SU-DHL-6 (cell line): ENCODE measurements around the gene HTR4.

Source experiments
- H2AFZ ChIP-seq: fragments of 200-600 bp; sonication (generic); 2 replicates; pipeline ENCODE4 v1.6.1; 2014; ENCODE audit warnings: low read depth, mild to moderate bottlenecking, moderate library complexity, mixed read lengths, antibody characterized with exemption, low read length; ENCODE audit not compliant: severe bottlenecking
- H3F3A ChIP-seq: fragments of 200-600 bp; shearing (Covaris generic); 2 replicates; pipeline ENCODE4 v1.6.0; 2016; ENCODE audit warnings: antibody characterized with exemption, mild to moderate bottlenecking; ENCODE audit not compliant: insufficient read depth
- H3K27ac ChIP-seq: fragments of 200-600 bp; sonication (generic); 2 replicates; pipeline ENCODE4 v1.5.1; 2016; ENCODE audit warnings: low read depth, mild to moderate bottlenecking, low read length, moderate library complexity, mixed read lengths
- H3K27me3 ChIP-seq: fragments of 200-600 bp; sonication (generic), shearing (Covaris generic); 2 replicates; pipeline ENCODE4 v1.6.0; 2014; ENCODE audit warnings: mild to moderate bottlenecking, low read length
- H3K36me3 ChIP-seq: fragments of 200-600 bp; sonication (generic); 2 replicates; pipeline ENCODE4 v1.6.1; 2014; ENCODE audit warnings: mild to moderate bottlenecking, low read length, mixed read lengths
- H3K4me2 ChIP-seq: fragments of 300-600, 200-600 bp; shearing (Covaris generic), sonication (generic); 2 replicates; pipeline ENCODE4 v1.6.0; 2014; ENCODE audit warnings: low read length, low read depth, mild to moderate bottlenecking; ENCODE audit not compliant: poor library complexity, severe bottlenecking
- H3K4me3 ChIP-seq: fragments of 200-600 bp; sonication (generic); 2 replicates; pipeline ENCODE4 v1.5.1; 2014; ENCODE audit warnings: antibody characterized with exemption, low read length, mild to moderate bottlenecking, mixed read lengths; ENCODE audit not compliant: insufficient read depth, poor library complexity, severe bottlenecking
- H3K79me2 ChIP-seq: fragments of 200-600 bp; sonication (generic); 2 replicates; pipeline ENCODE4 v1.6.1; 2014; ENCODE audit warnings: mild to moderate bottlenecking, low read length, moderate library complexity; ENCODE audit not compliant: insufficient read depth
- H3K9ac ChIP-seq: fragments of 200-600 bp; sonication (generic); 2 replicates; pipeline ENCODE4 v1.7.0; 2014; ENCODE audit warnings: mild to moderate bottlenecking, low read length
- H3K9me2 ChIP-seq: fragments of 200-600 bp; sonication (generic); replicated peaks from 2 replicates; pipeline ENCODE4 v1.6.1; 2014; ENCODE audit warnings: low read length; ENCODE audit not compliant: insufficient read depth
- H3K9me3 ChIP-seq: fragments of 200-600 bp; sonication (generic); 2 replicates; pipeline ENCODE4 v1.6.1; 2014; ENCODE audit warnings: low read length, mixed read lengths; ENCODE audit not compliant: insufficient read depth
- H4K20me1 ChIP-seq: fragments of 200-600 bp; sonication (generic); 2 replicates; pipeline ENCODE4 v1.6.1; 2014; ENCODE audit warnings: low read depth, mild to moderate bottlenecking, antibody characterized with exemption, low read length, moderate library complexity, mixed read lengths
- EZH2phosphoT487 ChIP-seq: fragments of 200-600 bp; sonication (generic), shearing (Covaris generic); conservative IDR thresholded peaks from 2 replicates; pipeline ENCODE4 v1.6.1; 2018; ENCODE audit warnings: mild to moderate bottlenecking, antibody characterized with exemption, low read length, moderate library complexity, mixed read lengths
- TF ChIP-seq, protein P1 (sequence below): fragments of 200-600 bp; sonication (generic); IDR thresholded peaks from one replicate; pipeline ENCODE4 v1.5.1; 2017; ENCODE audit warnings: antibody characterized with exemption, mild to moderate bottlenecking, low read length, moderate library complexity; ENCODE audit not compliant: insufficient read depth, poor library complexity, severe bottlenecking

HTR4 gene

DNA sequence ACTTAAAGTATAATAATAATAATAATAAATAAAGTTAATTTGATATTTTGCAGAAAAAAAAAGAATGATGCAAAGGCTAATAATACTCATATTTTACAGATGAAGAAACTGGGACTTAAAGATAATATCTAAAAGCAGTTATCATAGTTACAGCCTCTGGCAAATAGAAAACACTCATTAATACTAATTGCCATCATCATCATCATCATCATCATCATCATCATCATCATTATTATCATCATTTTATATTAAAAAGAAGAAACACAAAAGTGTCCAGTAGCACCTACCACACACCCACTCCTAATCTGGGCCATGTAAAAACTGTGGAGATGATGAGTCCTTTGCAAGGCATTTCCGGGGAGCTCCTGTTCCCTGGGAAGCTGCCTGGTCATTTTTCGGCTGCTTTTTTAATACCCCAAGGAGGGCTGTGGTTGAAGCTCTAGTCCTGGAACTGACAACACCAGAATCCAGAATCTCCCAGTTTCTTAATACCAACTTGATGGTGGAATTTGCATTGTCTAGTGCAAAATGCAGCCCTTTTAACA, 70.8 kb downstream of the HTR4 start:
- H3K4me2 ChIP-seq = no peak overlapping the region
- no peaks in the 10 kb centered on the region for H3F3A ChIP-seq
- TF ChIP-seq, protein P1, sequence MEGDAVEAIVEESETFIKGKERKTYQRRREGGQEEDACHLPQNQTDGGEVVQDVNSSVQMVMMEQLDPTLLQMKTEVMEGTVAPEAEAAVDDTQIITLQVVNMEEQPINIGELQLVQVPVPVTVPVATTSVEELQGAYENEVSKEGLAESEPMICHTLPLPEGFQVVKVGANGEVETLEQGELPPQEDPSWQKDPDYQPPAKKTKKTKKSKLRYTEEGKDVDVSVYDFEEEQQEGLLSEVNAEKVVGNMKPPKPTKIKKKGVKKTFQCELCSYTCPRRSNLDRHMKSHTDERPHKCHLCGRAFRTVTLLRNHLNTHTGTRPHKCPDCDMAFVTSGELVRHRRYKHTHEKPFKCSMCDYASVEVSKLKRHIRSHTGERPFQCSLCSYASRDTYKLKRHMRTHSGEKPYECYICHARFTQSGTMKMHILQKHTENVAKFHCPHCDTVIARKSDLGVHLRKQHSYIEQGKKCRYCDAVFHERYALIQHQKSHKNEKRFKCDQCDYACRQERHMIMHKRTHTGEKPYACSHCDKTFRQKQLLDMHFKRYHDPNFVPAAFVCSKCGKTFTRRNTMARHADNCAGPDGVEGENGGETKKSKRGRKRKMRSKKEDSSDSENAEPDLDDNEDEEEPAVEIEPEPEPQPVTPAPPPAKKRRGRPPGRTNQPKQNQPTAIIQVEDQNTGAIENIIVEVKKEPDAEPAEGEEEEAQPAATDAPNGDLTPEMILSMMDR = no peak
- TF ChIP-seq EZH2phosphoT487 = no peak
- no peaks in the 10 kb centered on the region for H4K20me1 ChIP-seq
- no peak overlapping the region for H3K4me3 ChIP-seq
- no peaks in the 10 kb centered on the region for H3K9me2 ChIP-seq
- H3K27ac ChIP-seq = no peak overlapping the region
- H3K27me3 ChIP-seq = no peaks in the 10 kb centered on the region
- no peaks in the 10 kb centered on the region for H3K36me3 ChIP-seq
- H3K9me3 ChIP-seq = no peaks in the 10 kb centered on the region
- H2AFZ ChIP-seq = no peak overlapping the region
- H3K9ac ChIP-seq = no peak overlapping the region
- H3K79me2 ChIP-seq = no peaks in the 10 kb centered on the region

DNA sequence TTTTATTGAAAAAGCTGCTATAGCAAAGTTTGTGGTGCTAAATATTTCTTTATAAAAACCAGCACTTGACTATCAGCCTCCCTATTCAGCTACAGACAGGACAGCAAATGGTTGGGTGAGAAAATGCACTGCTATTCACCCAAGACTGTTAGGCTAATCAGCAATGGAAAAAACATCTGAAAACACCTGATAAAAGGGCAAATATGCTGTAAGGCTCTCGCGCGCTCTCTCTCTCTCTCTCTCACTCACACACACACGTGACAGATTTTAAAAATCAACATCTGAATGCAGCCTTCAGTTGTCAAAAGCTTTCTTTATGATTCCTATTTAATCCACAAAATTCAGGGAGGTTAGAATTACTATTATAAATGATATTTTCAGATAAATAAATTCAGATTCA, 80.2 kb downstream of the HTR4 start:
- Histone ChIP-seq H3K27ac (no peak overlapping the region), H3F3A (no peaks in the 10 kb centered on the region), H3K36me3 (no peaks in the 10 kb centered on the region), H3K4me2 (no peak overlapping the region), H3K4me3 (no peak overlapping the region), H3K9me3 (no peaks in the 10 kb centered on the region), H4K20me1 (no peaks in the 10 kb centered on the region), H3K9me2 (no peaks in the 10 kb centered on the region), H3K79me2 (no peaks in the 10 kb centered on the region), H2AFZ (no peak overlapping the region), H3K9ac (no peak overlapping the region), H3K27me3 (no peaks in the 10 kb centered on the region)
- TF ChIP-seq, protein P1 = no peak
- TF ChIP-seq EZH2phosphoT487 = no peak

DNA sequence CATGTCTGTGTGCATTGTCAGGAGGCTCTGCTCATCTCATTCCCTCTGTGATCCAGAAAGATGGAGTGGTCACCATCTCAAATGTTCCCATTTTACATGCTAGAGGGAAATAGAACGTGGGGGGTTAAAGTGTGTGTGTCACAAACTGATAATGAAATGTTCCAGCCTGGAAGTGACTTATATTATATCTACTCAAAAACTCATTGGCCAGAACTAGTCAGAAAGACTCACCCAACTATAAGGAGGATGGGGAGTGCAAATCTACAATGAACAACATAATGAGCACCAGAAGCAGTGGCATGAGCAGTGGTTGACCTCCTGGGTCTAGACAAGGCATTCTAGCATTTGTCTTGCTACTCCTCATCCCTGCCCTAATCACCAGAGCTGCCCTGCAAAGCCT, 81.0 kb downstream of the HTR4 start:
- Histone ChIP-seq H3K4me3 (no peak overlapping the region), H3K79me2 (no peaks in the 10 kb centered on the region), H3K36me3 (no peaks in the 10 kb centered on the region), H3K9me2 (no peaks in the 10 kb centered on the region), H3F3A (no peaks in the 10 kb centered on the region), H3K9me3 (no peaks in the 10 kb centered on the region), H3K27ac (no peak overlapping the region), H2AFZ (no peak overlapping the region), H3K4me2 (no peak overlapping the region), H4K20me1 (no peaks in the 10 kb centered on the region), H3K9ac (no peak overlapping the region), H3K27me3 (no peaks in the 10 kb centered on the region)
- TF ChIP-seq, protein P1 = no peak
- TF ChIP-seq EZH2phosphoT487 = no peak
